Measurements from ENCODE around the gene SGMS1. TPM values are rescaled to one million over a fixed set of nuclear protein-coding genes. Genes with fewer than 3 reads are reported as not detected.
"Not testable (repeated sequence)": the region's sequence is repeated elsewhere in the genome, so short reads cannot be mapped to it uniquely, and the experiment has no call there.

SGMS1 gene
- total RNA-seq, 2 donors from 2014 or later = 45.3 to 51.3 TPM

GRCh38 chr10:50578949-50579348 is 44.8 kb downstream of the SGMS1 start:
- no peak overlapping the region for H3K4me3 Mint-ChIP-seq
- peak overlapping the region; percentile 53 for H3K27ac Mint-ChIP-seq
- peaks cover 2% of the 10 kb centered on the region for H3K36me3 Mint-ChIP-seq (ENCODE audit: low read depth)
- DNase-seq = no peak
- peaks cover 61% of the 10 kb centered on the region for H3K4me1 Mint-ChIP-seq
- no peaks in the 10 kb centered on the region for H3K27me3 Mint-ChIP-seq
- ATAC-seq = no peak
- no peaks in the 10 kb centered on the region for H3K9me3 ChIP-seq (ENCODE audit: control insufficient read depth, low read length, poor library complexity, severe bottlenecking)

GRCh38 chr10:50577681-50578350 is 45.9 kb downstream of the SGMS1 start:
- no peak for DNase-seq
- no peak for ATAC-seq
- H3K9me3 ChIP-seq (ENCODE audit: control insufficient read depth, low read length, poor library complexity, severe bottlenecking) = no peaks in the 10 kb centered on the region
- Mint-ChIP-seq H3K27me3 (no peaks in the 10 kb centered on the region), H3K4me3 (no peak overlapping the region), H3K4me1 (peaks cover 66% of the 10 kb centered on the region), H3K36me3 (ENCODE audit: low read depth) (peaks cover 2% of the 10 kb centered on the region), H3K27ac (no peak overlapping the region)

GRCh38 chr10:50577010-50577409 is 46.7 kb downstream of the SGMS1 start:
- Mint-ChIP-seq H3K27ac (no peak overlapping the region), H3K36me3 (ENCODE audit: low read depth) (peaks cover 2% of the 10 kb centered on the region)

GRCh38 chr10:50576245-50576815 is 47.4 kb downstream of the SGMS1 start:
- Mint-ChIP-seq H3K27ac (peak overlapping the region; percentile 85), H3K4me3 (no peak overlapping the region), H3K4me1 (peaks cover 62% of the 10 kb centered on the region), H3K36me3 (ENCODE audit: low read depth) (peaks cover 2% of the 10 kb centered on the region), H3K27me3 (no peaks in the 10 kb centered on the region)
- ATAC-seq (no peak), DNase-seq (no peak)
- no peaks in the 10 kb centered on the region for H3K9me3 ChIP-seq (ENCODE audit: control insufficient read depth, low read length, poor library complexity, severe bottlenecking)

More at GRCh38 chr10:50577010-50577409, 46.7 kb downstream of the SGMS1 start:
- peak overlapping the region; percentile 3 for H3K4me3 Mint-ChIP-seq
- DNase-seq (no peak), ATAC-seq (no peak)
- H3K27me3 Mint-ChIP-seq = no peaks in the 10 kb centered on the region
- no peaks in the 10 kb centered on the region for H3K9me3 ChIP-seq (ENCODE audit: control insufficient read depth, low read length, poor library complexity, severe bottlenecking)
- peaks cover 64% of the 10 kb centered on the region for H3K4me1 Mint-ChIP-seq

GRCh38 chr10:50575477-50576244 is 48.1 kb downstream of the SGMS1 start:
- no peak for DNase-seq
- Mint-ChIP-seq H3K36me3 (ENCODE audit: low read depth) (peaks cover 2% of the 10 kb centered on the region), H3K4me3 (peak overlapping the region; percentile 28), H3K27me3 (no peaks in the 10 kb centered on the region), H3K27ac (peak overlapping the region; percentile 85), H3K4me1 (peaks cover 56% of the 10 kb centered on the region)
- no peak for ATAC-seq
- H3K9me3 ChIP-seq (ENCODE audit: control insufficient read depth, low read length, poor library complexity, severe bottlenecking) = no peaks in the 10 kb centered on the region

GRCh38 chr10:50574931-50575330 is 48.8 kb downstream of the SGMS1 start:
- ATAC-seq = no peak
- no peak overlapping the region for H3K27ac Mint-ChIP-seq
- no peaks in the 10 kb centered on the region for H3K27me3 Mint-ChIP-seq
- H3K4me1 Mint-ChIP-seq = peaks cover 49% of the 10 kb centered on the region
- H3K4me3 Mint-ChIP-seq = no peak overlapping the region
- no peak for DNase-seq
- no peaks in the 10 kb centered on the region for H3K9me3 ChIP-seq (ENCODE audit: control insufficient read depth, low read length, poor library complexity, severe bottlenecking)
- H3K36me3 Mint-ChIP-seq (ENCODE audit: low read depth) = peaks cover 2% of the 10 kb centered on the region

GRCh38 chr10:50574305-50574704 is 49.5 kb downstream of the SGMS1 start:
- DNase-seq = no peak
- no peak for ATAC-seq
- Mint-ChIP-seq H3K27ac (no peak overlapping the region), H3K4me3 (no peak overlapping the region), H3K4me1 (peaks cover 43% of the 10 kb centered on the region), H3K36me3 (ENCODE audit: low read depth) (peaks cover 2% of the 10 kb centered on the region), H3K27me3 (no peaks in the 10 kb centered on the region)
- no peaks in the 10 kb centered on the region for H3K9me3 ChIP-seq (ENCODE audit: control insufficient read depth, low read length, poor library complexity, severe bottlenecking)

GRCh38 chr10:50572017-50572491 is 51.7 kb downstream of the SGMS1 start:
- H3K36me3 Mint-ChIP-seq (ENCODE audit: low read depth) = peaks cover 3% of the 10 kb centered on the region
- H3K9me3 ChIP-seq (ENCODE audit: control insufficient read depth, low read length, poor library complexity, severe bottlenecking) = no peaks in the 10 kb centered on the region
- H3K27me3 Mint-ChIP-seq = no peaks in the 10 kb centered on the region
- ATAC-seq (no peak), DNase-seq (no peak)
- H3K4me1 Mint-ChIP-seq = peaks cover 35% of the 10 kb centered on the region
- no peak overlapping the region for H3K27ac Mint-ChIP-seq
- H3K4me3 Mint-ChIP-seq = no peak overlapping the region

GRCh38 chr10:50568750-50569149 is 55.0 kb downstream of the SGMS1 start:
- peaks cover 26% of the 10 kb centered on the region for H3K4me1 Mint-ChIP-seq
- H3K36me3 Mint-ChIP-seq (ENCODE audit: low read depth); H3K27ac Mint-ChIP-seq; DNase-seq; H3K9me3 ChIP-seq (ENCODE audit: control insufficient read depth, low read length, poor library complexity, severe bottlenecking); ATAC-seq; H3K4me3 Mint-ChIP-seq; H3K27me3 Mint-ChIP-seq: not testable (repeated sequence)

GRCh38 chr10:50567384-50567783 is 56.4 kb downstream of the SGMS1 start:
- DNase-seq (no peak), ATAC-seq (no peak)
- H3K9me3 ChIP-seq (ENCODE audit: control insufficient read depth, low read length, poor library complexity, severe bottlenecking) = no peaks in the 10 kb centered on the region
- H3K27me3 Mint-ChIP-seq = no peaks in the 10 kb centered on the region
- H3K36me3 Mint-ChIP-seq (ENCODE audit: low read depth) = peaks cover 2% of the 10 kb centered on the region
- H3K27ac Mint-ChIP-seq = no peak overlapping the region
- H3K4me3 Mint-ChIP-seq = no peak overlapping the region
- H3K4me1 Mint-ChIP-seq = peaks cover 21% of the 10 kb centered on the region

GRCh38 chr10:50566150-50566549 is 57.6 kb downstream of the SGMS1 start:
- Mint-ChIP-seq H3K27me3 (no peaks in the 10 kb centered on the region), H3K27ac (no peak overlapping the region), H3K36me3 (ENCODE audit: low read depth) (peaks cover 2% of the 10 kb centered on the region), H3K4me1 (peaks cover 20% of the 10 kb centered on the region), H3K4me3 (no peak overlapping the region)
- ATAC-seq (no peak), DNase-seq (no peak)
- H3K9me3 ChIP-seq (ENCODE audit: control insufficient read depth, low read length, poor library complexity, severe bottlenecking) = no peaks in the 10 kb centered on the region

- DNase-seq (no peak), ATAC-seq (no peak)
- H3K4me1 Mint-ChIP-seq = peaks cover 20% of the 10 kb centered on the region
- no peak overlapping the region for H3K4me3 Mint-ChIP-seq
- no peaks in the 10 kb centered on the region for H3K9me3 ChIP-seq (ENCODE audit: control insufficient read depth, low read length, poor library complexity, severe bottlenecking)
- peaks cover 2% of the 10 kb centered on the region for H3K36me3 Mint-ChIP-seq (ENCODE audit: low read depth)
- no peaks in the 10 kb centered on the region for H3K27me3 Mint-ChIP-seq
- peak overlapping the region; percentile 6 for H3K27ac Mint-ChIP-seq
Observed at GRCh38 chr10:50565301-50566083, 58.3 kb downstream of the SGMS1 start.

- DNase-seq (no peak), ATAC-seq (no peak)
- no peaks in the 10 kb centered on the region for H3K9me3 ChIP-seq (ENCODE audit: control insufficient read depth, low read length, poor library complexity, severe bottlenecking)
- H3K27ac Mint-ChIP-seq = no peak overlapping the region
- no peaks in the 10 kb centered on the region for H3K27me3 Mint-ChIP-seq
- H3K4me1 Mint-ChIP-seq = peaks cover 23% of the 10 kb centered on the region
- H3K4me3 Mint-ChIP-seq = no peak overlapping the region
- H3K36me3 Mint-ChIP-seq (ENCODE audit: low read depth) = peaks cover 2% of the 10 kb centered on the region
Observed at GRCh38 chr10:50563906-50564305, 59.9 kb downstream of the SGMS1 start.

Measured in T-helper 17 cell (primary cell).